ENCODE data around the gene MPO. TPM values are rescaled to one million over a fixed set of nuclear protein-coding genes. Genes with fewer than 3 reads are reported as not detected.

Gene MPO
- total RNA-seq, 4 donors from 2014 or later: not detected

DNA sequence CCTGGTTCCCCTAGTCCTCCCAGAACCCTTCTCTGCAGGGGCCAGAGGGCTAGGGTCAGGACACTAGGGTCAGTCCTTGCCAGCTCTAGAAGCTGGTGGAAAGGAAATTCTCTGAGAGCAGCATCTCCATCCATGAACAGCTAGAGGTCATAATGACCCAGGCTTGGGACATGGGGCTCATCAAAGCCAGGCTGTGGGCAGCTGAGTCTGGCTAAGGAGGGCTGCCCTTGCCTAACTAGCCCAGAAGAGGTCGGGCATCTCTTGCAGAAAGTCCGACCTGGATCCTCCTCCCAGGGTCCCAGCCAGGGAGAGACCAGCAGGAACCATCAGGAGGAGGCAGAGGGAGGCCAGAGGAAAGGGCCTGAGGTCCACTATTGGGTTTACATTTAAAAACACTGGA is 4.3 kb downstream of the MPO start:
- 58% methylated on average over 2 of the region's 2 CpGs for WGBS

DNA sequence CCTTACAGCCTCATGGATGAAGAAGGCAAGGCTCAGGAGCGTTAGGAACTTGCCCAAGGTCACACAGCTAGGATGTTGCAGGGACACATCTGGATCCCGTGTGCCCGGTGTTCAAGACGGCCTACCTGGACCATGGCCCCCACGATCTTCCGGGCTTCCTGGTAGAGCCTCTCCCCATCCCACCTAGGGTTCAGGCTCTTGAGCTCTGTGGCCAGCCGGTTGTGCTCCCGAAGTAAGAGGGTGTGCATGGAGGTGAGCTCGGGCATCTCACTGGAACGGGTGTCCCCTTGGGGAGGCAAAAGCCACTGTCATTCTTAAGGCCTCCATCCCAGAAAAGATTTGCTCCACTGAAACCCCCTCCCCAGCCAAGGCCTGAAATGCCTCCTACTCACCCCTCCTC is 5.3 kb downstream of the MPO start:
- H3K27ac ChIP-seq: no peak overlapping the region
- no peak for TF ChIP-seq EP300 (IDR thresholded peaks at IDR 0.05)
- 65% methylated on average over 8 of the region's 10 CpGs for WGBS
- H3K36me3 ChIP-seq: no peaks in the 10 kb centered on the region
- no peaks in the 10 kb centered on the region for H3K9me3 ChIP-seq
- peaks cover 9% of the 10 kb centered on the region for H3K4me1 ChIP-seq
- DNase-seq (ENCODE audit: low spot score in 2 of 2): no peak
- no peak overlapping the region for H3K4me3 ChIP-seq
- peaks cover 30% of the 10 kb centered on the region for H3K27me3 ChIP-seq

More for the DNA sequence above, 4.3 kb downstream of the MPO start:
- no peak overlapping the region for H3K4me3 ChIP-seq
- H3K36me3 ChIP-seq: no peaks in the 10 kb centered on the region
- H3K27ac ChIP-seq: no peak overlapping the region
- no peaks in the 10 kb centered on the region for H3K9me3 ChIP-seq
- peaks cover 39% of the 10 kb centered on the region for H3K27me3 ChIP-seq
- no peak for DNase-seq (ENCODE audit: low spot score in 2 of 2)
- TF ChIP-seq POLR2AphosphoS5 (IDR thresholded peaks at IDR 0.05) (no peak), CTCF (IDR thresholded peaks at IDR 0.05) (no peak), EP300 (IDR thresholded peaks at IDR 0.05) (no peak), POLR2A (IDR thresholded peaks at IDR 0.05) (no peak)
- peaks cover 9% of the 10 kb centered on the region for H3K4me1 ChIP-seq

GRCh38 chr17:58273453-58274104 is 7.2 kb downstream of the MPO start:
- TF ChIP-seq POLR2A (IDR thresholded peaks at IDR 0.05) (no peak), EP300 (IDR thresholded peaks at IDR 0.05) (no peak), CTCF (IDR thresholded peaks at IDR 0.05) (no peak), POLR2AphosphoS5 (IDR thresholded peaks at IDR 0.05) (no peak)
- H3K27me3 ChIP-seq: peaks cover 12% of the 10 kb centered on the region
- H3K36me3 ChIP-seq: no peaks in the 10 kb centered on the region
- no peaks in the 10 kb centered on the region for H3K9me3 ChIP-seq
- 83% methylated on average over 15 of the region's 15 CpGs for WGBS
- no peaks in the 10 kb centered on the region for H3K4me1 ChIP-seq
- H3K27ac ChIP-seq: no peak overlapping the region
- H3K4me3 ChIP-seq: no peak overlapping the region
- no peak for DNase-seq (ENCODE audit: low spot score in 2 of 2)

DNA sequence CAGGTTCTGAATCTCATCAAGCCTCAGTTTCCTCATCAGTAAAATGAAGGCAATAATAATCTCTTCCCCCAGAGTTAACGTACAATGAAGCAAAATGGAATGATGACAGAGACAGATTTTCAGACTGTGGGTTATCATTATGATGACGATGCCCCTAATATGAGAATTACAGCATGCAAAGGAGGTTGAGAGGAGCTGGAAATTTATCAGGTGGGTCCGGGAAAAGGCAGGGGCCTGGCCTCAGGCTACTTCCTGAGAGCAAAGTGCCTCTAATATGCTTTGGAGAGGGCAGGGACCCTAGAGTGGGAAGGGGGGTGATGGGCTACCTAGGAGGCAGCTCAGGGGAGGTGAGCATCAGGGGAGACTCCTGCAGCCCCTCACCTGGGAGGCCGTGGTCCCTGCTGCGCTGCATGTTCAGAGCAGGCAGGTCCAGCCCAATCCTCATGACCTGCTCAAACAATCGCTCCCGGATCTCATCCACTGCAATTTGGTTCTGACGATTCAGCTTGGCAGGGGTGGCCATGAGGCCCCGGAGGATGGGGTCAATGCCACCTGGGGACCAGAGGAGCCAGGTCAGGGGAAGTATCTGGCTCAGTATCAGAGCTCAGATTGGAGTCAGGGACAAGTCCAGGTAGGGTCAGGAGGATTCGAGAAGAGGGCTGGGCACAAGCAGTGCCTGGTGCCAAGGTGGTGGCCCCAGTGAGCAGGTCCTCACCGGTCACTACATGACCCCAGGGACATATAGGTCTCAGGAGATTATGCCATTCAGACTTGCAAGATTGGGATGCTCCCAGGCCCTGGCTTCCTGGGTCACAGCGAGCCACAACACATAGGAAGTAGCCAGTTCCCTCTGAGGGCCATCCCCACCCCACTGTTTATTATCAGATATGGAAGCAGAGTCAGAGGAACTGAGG is 8.1 kb downstream of the MPO start:
- H3K27me3 ChIP-seq: peaks cover 9% of the 10 kb centered on the region
- 95% methylated on average over 9 of the region's 12 CpGs for WGBS
- no peak overlapping the region for H3K27ac ChIP-seq
- no peaks in the 10 kb centered on the region for H3K9me3 ChIP-seq
- DNase-seq (ENCODE audit: low spot score in 2 of 2): no peak
- no peaks in the 10 kb centered on the region for H3K4me1 ChIP-seq
- TF ChIP-seq CTCF (IDR thresholded peaks at IDR 0.05) (no peak), POLR2AphosphoS5 (IDR thresholded peaks at IDR 0.05) (no peak), EP300 (IDR thresholded peaks at IDR 0.05) (no peak), POLR2A (IDR thresholded peaks at IDR 0.05) (no peak)
- H3K4me3 ChIP-seq: no peak overlapping the region
- H3K36me3 ChIP-seq: no peaks in the 10 kb centered on the region

DNA sequence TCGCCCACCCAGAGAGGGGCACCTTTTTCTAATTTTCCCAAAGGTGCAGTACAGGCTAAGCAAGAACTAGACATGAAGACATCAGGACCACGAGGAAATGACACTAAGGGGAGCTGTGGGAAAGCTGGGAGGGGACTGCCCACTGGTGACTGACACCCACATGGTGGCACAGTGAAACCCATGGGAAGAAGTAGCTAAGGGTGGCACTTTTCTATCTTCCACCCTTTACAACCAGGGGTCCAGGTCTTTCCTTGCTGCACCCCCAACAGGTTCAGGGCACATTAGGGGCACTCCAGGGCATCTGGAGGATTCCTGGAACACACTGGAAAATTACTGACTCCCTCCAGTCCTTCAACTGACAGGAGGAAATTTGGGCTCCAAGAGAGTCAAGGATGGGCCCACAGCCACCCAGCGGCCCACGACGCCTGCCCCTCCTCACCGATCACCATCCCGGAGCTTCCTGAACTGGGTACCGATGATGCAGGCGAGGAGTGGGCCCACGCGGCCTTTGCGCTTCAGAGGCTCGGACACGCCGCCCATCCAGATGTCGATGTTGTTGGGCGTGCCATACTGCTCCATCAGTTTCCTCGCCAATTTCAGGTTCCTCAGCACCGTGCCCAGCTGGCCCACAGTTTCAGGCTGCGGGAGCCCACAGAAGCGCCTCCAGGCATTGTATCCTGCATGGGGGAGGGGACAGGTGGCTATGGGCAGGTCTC is 9.4 kb downstream of the MPO start:
- DNase-seq (ENCODE audit: low spot score in 2 of 2): no peak
- peaks cover 12% of the 10 kb centered on the region for H3K27me3 ChIP-seq
- H3K36me3 ChIP-seq: no peaks in the 10 kb centered on the region
- H3K27ac ChIP-seq: no peak overlapping the region
- TF ChIP-seq POLR2AphosphoS5 (IDR thresholded peaks at IDR 0.05) (no peak), EP300 (IDR thresholded peaks at IDR 0.05) (no peak), CTCF (IDR thresholded peaks at IDR 0.05) (no peak), POLR2A (IDR thresholded peaks at IDR 0.05) (no peak)
- H3K9me3 ChIP-seq: no peaks in the 10 kb centered on the region
- 91% methylated on average over 16 of the region's 21 CpGs for WGBS
- H3K4me3 ChIP-seq: no peak overlapping the region
- H3K4me1 ChIP-seq: no peaks in the 10 kb centered on the region
